Activated CD4-positive, CD25-positive, alpha-beta regulatory T cell treated with anti-CD3 and anti-CD28 coated beads, Interleukin-2, amount 50 U/mL, for 24 hours (primary cell): Measurements from ENCODE around the gene DSTYK.
"Not testable (repeated sequence)": the region's sequence is repeated elsewhere in the genome, so short reads cannot be mapped to it uniquely, and the experiment has no call there.

Source experiments
- ATAC-seq, 2 donors: fragments of 150-1000 bp; cut with Tn5 transposase; one replicate each; pipeline ENCODE4 v1.10.0; 2021; ENCODE audit warnings: mild to moderate bottlenecking in 1 of 2, moderate library complexity in 1 of 2

Gene DSTYK

GRCh38 chr1:205240118-205240517 is 28.6 kb upstream of the DSTYK start:
- ATAC-seq: no peak

DNA sequence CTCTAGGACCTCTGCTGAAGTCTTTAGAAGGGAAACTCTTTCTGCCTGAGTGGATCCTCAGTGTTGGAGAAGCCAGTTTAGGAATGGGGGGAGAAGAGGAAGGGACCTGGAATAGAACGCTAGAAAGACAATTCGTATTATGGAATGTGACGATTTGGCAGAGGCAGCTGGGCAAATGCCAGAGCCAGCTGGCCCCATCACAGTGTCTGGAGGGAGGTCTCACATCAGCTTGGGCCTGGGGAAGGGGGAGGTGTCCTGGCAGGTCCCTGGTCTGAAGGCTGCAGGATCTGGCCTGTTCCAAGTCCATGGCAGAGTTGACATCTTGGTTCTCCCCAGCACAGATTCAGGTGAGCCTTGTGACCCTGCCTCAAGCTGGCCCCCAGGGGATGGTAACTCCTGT is 27.6 kb upstream of the DSTYK start:
- ATAC-seq: no peak

DNA sequence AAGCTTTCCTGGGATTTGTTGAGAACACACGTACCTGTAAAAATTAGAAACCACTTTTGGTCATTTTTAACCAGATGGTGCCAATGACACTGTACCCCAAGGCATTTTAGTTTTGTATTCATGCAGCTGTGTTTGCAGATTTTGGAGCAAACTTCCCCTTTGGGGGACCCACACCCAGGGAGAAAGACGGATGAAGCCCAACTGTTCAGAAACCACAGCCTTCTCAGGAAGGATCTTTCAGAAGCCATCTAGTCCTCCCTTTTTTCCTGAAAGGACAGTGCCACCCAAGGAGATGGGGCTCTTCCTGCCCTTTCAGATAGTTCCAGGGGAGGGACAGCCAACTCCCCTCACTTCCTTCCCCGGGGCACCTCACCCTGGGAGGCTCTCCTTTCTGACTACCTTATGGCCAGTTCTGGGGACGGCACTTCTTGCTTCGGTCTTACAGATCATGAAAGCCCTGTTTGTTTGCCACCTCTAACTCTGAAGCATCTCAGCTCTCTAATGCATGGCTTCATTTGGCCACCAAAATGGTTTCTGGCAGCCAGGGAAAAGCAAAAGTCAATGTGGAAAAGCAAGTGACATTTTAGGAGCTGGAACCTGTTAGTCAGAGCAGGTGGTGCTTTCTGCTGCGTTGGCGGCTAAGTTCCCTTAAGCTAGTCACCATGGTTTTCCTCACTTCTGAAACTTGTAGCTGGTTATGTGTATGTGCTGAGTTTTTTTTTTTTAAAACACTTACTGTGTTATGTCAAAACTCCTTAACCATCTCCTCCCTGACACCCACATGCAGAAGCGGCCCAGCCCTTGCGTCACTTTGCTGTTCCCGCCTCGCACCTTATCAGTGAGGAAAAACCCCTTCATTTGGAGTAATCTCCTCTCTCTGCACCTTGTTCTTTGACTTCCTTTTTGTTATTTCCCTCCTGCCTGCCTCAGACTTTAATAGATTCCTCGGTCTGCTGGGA is 26.3 kb upstream of the DSTYK start:
- ATAC-seq: peak; percentile 80 to 89

GRCh38 chr1:205236951-205237475 is 25.5 kb upstream of the DSTYK start:
- no peak for ATAC-seq

DNA sequence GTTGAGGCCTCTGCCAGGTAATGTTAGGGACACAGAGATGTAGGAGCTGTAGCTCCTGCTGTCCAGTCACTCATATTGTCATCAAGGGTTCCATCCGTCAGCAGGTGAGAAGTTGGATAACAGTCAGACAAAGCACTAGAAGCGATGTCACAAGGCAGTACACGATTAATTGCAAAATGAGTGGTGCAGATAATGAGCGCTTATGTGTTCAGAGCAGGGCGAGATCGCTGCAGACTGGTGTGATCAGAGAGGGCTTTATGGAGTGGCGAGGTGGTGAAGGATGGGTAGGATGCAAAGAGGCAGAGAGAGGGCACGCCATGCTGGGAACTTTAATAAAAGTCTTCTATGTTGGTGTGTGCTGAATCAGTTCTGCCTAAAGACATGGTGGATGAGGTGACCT is 25.0 kb upstream of the DSTYK start:
- ATAC-seq: no peak

- no peak for ATAC-seq
These were observed 24.4 kb upstream of the DSTYK start for GRCh38 chr1:205235951-205236350.

GRCh38 chr1:205233986-205234385 is 22.5 kb upstream of the DSTYK start:
- not testable (repeated sequence) for ATAC-seq

DNA sequence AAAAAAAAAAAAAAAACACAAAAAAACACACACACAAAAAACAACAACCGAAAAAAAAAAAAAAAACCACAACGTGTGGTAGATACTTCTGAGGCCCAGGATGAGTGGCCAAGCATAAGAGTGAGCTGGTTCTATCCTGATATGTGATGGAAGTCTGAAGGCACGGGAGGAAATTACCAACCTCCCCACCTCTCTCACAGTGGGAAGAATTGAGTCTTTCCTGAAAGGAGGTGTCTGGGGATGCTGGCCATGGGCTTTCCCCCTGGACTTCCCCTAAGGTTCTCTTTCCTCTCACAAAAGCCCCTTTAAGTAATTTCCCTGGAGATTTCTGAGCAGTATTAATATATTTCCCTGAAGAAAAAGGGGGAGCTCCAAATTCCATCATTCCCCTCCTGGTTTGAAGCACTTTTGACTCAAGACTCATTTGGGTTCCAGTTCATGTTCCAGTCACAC is 21.5 kb upstream of the DSTYK start:
- ATAC-seq: no peak

DNA sequence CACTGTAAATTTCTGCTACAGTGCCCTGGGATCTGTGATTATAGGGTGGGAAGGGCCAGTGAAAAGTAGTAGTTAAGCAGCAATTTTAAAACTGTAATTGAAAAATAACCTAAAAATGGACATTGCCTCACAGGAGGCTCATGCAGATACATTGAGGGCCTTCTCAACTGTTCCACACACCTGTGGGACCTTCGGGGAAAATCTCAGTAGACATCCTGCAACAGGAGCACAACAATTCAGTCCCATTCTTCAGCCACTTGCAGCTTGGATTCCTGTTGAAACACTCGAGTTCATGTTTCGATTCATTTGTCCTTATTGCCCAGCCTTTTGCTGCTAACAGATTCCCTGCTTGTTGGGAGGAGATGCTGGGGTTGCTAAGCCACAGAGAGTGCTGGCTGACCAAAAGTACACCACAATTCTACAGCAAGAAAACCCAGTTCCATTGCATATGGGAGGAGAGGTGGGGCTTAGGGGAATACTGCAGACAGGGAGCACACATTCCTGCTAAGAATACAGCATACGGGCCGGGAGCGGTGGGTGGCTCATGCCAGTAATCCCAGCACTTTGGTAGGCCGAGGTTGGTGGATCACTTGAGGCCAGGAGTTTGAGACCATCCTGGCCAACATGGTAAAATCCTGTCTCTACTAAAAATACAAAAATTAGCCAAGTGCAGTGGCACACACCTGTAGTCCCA is 20.8 kb upstream of the DSTYK start:
- no peak for ATAC-seq

GRCh38 chr1:205230982-205231381 is 19.5 kb upstream of the DSTYK start:
- no peak for ATAC-seq

GRCh38 chr1:205229916-205230700 is 18.6 kb upstream of the DSTYK start:
- ATAC-seq: no peak

- ATAC-seq: peak; percentile 50 to 58
These were observed 17.9 kb upstream of the DSTYK start for GRCh38 chr1:205229399-205229871.

- peak; percentile 2 to 3 for ATAC-seq
These were observed 16.6 kb upstream of the DSTYK start for GRCh38 chr1:205228093-205228521.

DNA sequence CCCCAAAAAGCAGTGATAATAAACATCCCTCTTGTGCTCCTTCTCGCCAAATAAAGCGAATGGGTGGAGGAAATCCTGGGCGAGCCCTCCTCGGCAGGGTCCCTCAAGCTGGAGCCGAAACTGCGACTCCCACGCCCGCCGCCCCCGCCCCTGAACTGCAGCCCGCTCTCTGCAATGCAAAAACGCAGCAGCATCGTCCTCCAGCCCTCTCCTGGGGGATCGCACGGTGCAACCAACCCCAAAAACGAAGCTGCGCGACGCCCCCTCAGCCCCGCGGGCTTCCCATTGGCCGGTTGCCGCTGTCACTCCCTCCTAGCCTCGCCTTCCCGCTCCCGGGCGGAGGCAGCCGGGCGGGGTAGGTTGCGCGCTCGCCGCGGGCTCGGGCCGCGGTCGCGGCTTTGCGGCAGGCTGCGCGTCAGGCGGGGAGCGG is 16.1 kb upstream of the DSTYK start, which contains the start of gene TMCC2:
Gene TMCC2 (plus strand): TSS at position 363 of the 430 bp plus-strand sequence. CDS start 619 bp downstream, outside the sequence.
- peak; percentile 87 to 89 for ATAC-seq

- no peak for ATAC-seq
These were observed 15.5 kb upstream of the DSTYK start for GRCh38 chr1:205226868-205227583.

GRCh38 chr1:205225901-205226765 is 14.6 kb upstream of the DSTYK start:
- no peak for ATAC-seq

- ATAC-seq: no peak
These were observed 13.2 kb upstream of the DSTYK start for GRCh38 chr1:205224736-205225135.

GRCh38 chr1:205220421-205220820 is 8.9 kb upstream of the DSTYK start:
- no peak for ATAC-seq

DNA sequence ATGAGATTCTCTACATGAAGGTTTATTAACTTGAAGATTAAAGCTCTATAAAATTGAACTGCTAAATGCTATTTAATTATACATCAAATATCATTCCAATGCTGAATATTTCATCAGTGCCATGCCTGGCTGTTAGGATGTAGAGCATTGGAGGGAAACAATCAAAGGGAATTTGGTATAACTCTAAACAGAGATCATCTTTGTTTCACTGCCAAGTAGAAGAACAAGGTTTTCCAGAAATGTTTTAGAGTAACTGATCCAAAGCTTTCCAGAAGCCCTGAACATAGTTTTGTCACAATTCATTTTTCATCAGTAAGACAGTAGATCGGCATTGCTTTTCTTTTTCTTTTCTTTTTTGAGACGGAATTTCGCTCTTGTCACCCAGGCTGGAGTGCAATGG is 5.9 kb upstream of the DSTYK start:
- ATAC-seq: no peak

DNA sequence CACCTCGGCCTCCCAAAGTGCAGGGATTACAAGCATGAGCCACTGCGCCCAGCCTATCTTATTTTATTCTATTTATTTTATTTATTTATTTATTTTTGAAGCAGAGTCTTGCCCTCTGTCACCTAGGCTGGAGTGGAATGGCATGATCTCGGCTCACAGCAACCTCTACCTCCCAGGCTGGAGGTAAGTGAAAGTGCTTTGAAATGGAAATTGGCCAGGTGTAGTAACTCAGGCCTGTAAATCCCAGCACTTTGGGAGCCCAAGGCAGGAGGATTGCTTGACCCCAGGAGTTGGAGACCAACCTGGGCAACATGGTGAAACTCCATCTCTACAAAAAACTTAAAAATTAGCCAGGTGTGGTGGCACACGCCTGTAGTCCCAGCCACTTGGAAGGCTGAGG is 5.1 kb upstream of the DSTYK start:
- no peak for ATAC-seq

GRCh38 chr1:205214756-205215155 is 3.3 kb upstream of the DSTYK start:
- no peak for ATAC-seq
